Measurements from ENCODE around the gene HNRNPL. TPM values are rescaled to one million over a fixed set of nuclear protein-coding genes. Genes with fewer than 3 reads are reported as not detected.

Gene HNRNPL
- total RNA-seq, 1 experiment from 2014 or later, result 710 TPM

GRCh38 chr19:38877781-38878574 lies 28.2 kb upstream of the HNRNPL start, which contains the start of gene RINL:
TSS of gene RINL (minus strand) at chr19:38878275. CDS start at chr19:38876742, 1,533 bp downstream.
- Histone ChIP-seq H3K9ac (ENCODE audit: extremely low read depth, insufficient read length, low read length) (no peak within 1 kb of the TSS), H4K8ac (replicated peaks; ENCODE audit: insufficient read length, low read depth, low read length) (no peak within 1 kb of the TSS), H3K23ac (ENCODE audit: insufficient read length, low read depth, low read length) (no peak within 1 kb of the TSS), H4K20me1 (ENCODE audit: control insufficient read depth, insufficient read depth, insufficient read length) (no peaks in the 10 kb centered on the region), H2AK5ac (ENCODE audit: insufficient read length, low read length) (no peak within 1 kb of the TSS), H3K4ac (ENCODE audit: low read depth, low read length) (no peak within 1 kb of the TSS), H3K27ac (ENCODE audit: insufficient read length, low read depth, low read length) (no peak within 1 kb of the TSS), H3K9me3 (ENCODE audit: control insufficient read depth, low read depth, low read length) (no peaks in the 10 kb centered on the region), H3K4me1 (ENCODE audit: insufficient read depth, low read length) (peaks cover 3% of the 10 kb centered on the region; the same call in 1 of the 2 replicates), H2BK5ac (ENCODE audit: insufficient read length, low read length) (no peak within 1 kb of the TSS), H3K27me3 (ENCODE audit: insufficient read depth, low read length) (peaks cover 2% of the 10 kb centered on the region; the same call in 1 of the 2 replicates), H3K23me2 (ENCODE audit: insufficient read length, low read depth, low read length, poor library complexity, severe bottlenecking) (no peaks in the 10 kb centered on the region), H2AFZ (ENCODE audit: low read length) (no peak within 1 kb of the TSS), H3K79me2 (ENCODE audit: insufficient read depth, low read length) (no peaks in the 10 kb centered on the region), H3K14ac (ENCODE audit: insufficient read depth, low read length) (no peak within 1 kb of the TSS), H2BK12ac (ENCODE audit: insufficient read length, low read depth, low read length) (no peak within 1 kb of the TSS), H3K4me2 (ENCODE audit: insufficient read depth, insufficient read length, low read length) (no peak within 1 kb of the TSS), H4K91ac (ENCODE audit: insufficient read length, low read depth, low read length) (no peak within 1 kb of the TSS), H4K5ac (ENCODE audit: insufficient read length, low read depth, low read length) (no peak within 1 kb of the TSS), H2BK20ac (ENCODE audit: low read depth, low read length, poor library complexity, severe bottlenecking) (no peak within 1 kb of the TSS), H2BK15ac (ENCODE audit: low read depth, low read length) (no peak within 1 kb of the TSS), H3K18ac (ENCODE audit: insufficient read length, low read depth, low read length) (no peak within 1 kb of the TSS), H3T11ph (ENCODE audit: low read length) (no peak within 1 kb of the TSS), H3K79me1 (ENCODE audit: insufficient read depth, low read depth, low read length, poor library complexity, severe bottlenecking) (no peaks in the 10 kb centered on the region), H2BK120ac (ENCODE audit: low read depth, low read length, poor library complexity, severe bottlenecking) (no peak within 1 kb of the TSS), H3K56ac (ENCODE audit: insufficient read length, low read depth, low read length) (no peak within 1 kb of the TSS)
- Mint-ChIP-seq H3K27ac (peak within 1 kb of the TSS in 2 of 3 experiments; percentile 77 to 94; a peak in 2 of 7 replicates), H3K27me3 (ENCODE audit: low read depth) (no peaks in the 10 kb centered on the region), H3K4me1 (peaks cover 19 to 34% of the 10 kb centered on the region in 2 experiments), H3K9me3 (no peaks in the 10 kb centered on the region), H3K36me3 (ENCODE audit: insufficient read depth in 1 of 3, low read depth in 3 of 3) (no peaks in the 10 kb centered on the region; a peak in 1 of 7 replicates), H3K4me3 (peak within 1 kb of the TSS in 1 of 2 experiments; percentile 68; a peak in 3 of 5 replicates)
- TF ChIP-seq, protein P1, sequence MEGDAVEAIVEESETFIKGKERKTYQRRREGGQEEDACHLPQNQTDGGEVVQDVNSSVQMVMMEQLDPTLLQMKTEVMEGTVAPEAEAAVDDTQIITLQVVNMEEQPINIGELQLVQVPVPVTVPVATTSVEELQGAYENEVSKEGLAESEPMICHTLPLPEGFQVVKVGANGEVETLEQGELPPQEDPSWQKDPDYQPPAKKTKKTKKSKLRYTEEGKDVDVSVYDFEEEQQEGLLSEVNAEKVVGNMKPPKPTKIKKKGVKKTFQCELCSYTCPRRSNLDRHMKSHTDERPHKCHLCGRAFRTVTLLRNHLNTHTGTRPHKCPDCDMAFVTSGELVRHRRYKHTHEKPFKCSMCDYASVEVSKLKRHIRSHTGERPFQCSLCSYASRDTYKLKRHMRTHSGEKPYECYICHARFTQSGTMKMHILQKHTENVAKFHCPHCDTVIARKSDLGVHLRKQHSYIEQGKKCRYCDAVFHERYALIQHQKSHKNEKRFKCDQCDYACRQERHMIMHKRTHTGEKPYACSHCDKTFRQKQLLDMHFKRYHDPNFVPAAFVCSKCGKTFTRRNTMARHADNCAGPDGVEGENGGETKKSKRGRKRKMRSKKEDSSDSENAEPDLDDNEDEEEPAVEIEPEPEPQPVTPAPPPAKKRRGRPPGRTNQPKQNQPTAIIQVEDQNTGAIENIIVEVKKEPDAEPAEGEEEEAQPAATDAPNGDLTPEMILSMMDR (conservative IDR thresholded peaks at IDR 0.05), result no peak
- peak; percentile 48 for DNase-seq
- WGBS (ENCODE audit: extremely low coverage, insufficient read length, low lambda C conversion rate), result no CpG with 5 or more reads among the region's 11 CpGs
